Measurements from ENCODE around the gene GATAD1. TPM values are rescaled to one million over a fixed set of nuclear protein-coding genes. Genes with fewer than 3 reads are reported as not detected.
"Not testable (repeated sequence)": the region's sequence is repeated elsewhere in the genome, so short reads cannot be mapped to it uniquely, and the experiment has no call there.

Gene GATAD1
- total RNA-seq, 2 donors from 2014 or later = 47.8 to 69.8 TPM

DNA sequence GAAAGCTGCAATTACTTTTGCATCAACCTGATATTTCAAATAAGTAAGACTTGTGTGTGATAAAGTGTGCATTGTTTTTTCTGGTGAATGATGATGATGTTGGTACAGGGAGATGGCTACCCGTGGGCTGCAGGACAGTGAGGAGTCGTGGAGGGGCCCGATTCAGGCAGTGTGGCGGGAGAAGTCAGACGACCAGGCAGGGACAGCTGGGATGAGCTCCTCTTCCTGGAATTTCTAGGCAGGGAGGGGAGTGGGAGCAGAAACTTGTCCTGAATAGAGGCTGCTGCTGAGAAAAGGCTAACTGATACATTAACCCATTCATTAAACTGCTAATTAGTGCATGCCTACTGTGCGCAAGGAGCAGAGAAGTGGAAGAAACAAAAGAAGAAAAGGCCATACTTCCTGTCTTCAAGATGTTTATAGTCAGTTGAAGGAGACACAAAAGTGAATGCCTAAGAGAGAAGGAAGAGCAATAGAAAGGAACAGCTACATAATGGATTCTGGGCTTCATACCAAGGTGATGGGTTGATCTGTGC, 9.3 kb upstream of the GATAD1 start:
- Histone ChIP-seq H3K27me3 (ENCODE audit: control insufficient read depth, insufficient read depth, low read length, poor library complexity, severe bottlenecking) (no peaks in the 10 kb centered on the region), H3K9ac (ENCODE audit: extremely low read depth, low read length, poor library complexity, severe bottlenecking) (no peak overlapping the region), H3K9me3 (ENCODE audit: control insufficient read depth, low read length) (peaks cover 12% of the 10 kb centered on the region), H3K4me1 (ENCODE audit: control insufficient read depth, insufficient read depth, low read length) (no peaks in the 10 kb centered on the region), H3K27ac (ENCODE audit: low read depth, low read length) (no peak overlapping the region), H3K36me3 (ENCODE audit: control insufficient read depth, insufficient read depth, low read length) (no peaks in the 10 kb centered on the region), H3K4me3 (ENCODE audit: low read length) (no peak overlapping the region)
- 91 to 93% methylated on average over 4 to 6 of the region's 6 CpGs for WGBS, 2 experiments (ENCODE audit: insufficient coverage in 1 of 2, insufficient read length in 1 of 2)
- H3K36me3 Mint-ChIP-seq (ENCODE audit: low read depth) = peaks cover 4% of the 10 kb centered on the region
- TF ChIP-seq, protein P1, sequence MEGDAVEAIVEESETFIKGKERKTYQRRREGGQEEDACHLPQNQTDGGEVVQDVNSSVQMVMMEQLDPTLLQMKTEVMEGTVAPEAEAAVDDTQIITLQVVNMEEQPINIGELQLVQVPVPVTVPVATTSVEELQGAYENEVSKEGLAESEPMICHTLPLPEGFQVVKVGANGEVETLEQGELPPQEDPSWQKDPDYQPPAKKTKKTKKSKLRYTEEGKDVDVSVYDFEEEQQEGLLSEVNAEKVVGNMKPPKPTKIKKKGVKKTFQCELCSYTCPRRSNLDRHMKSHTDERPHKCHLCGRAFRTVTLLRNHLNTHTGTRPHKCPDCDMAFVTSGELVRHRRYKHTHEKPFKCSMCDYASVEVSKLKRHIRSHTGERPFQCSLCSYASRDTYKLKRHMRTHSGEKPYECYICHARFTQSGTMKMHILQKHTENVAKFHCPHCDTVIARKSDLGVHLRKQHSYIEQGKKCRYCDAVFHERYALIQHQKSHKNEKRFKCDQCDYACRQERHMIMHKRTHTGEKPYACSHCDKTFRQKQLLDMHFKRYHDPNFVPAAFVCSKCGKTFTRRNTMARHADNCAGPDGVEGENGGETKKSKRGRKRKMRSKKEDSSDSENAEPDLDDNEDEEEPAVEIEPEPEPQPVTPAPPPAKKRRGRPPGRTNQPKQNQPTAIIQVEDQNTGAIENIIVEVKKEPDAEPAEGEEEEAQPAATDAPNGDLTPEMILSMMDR (conservative IDR thresholded peaks at IDR 0.05) = no peak
- H3K27me3 Mint-ChIP-seq (ENCODE audit: insufficient read depth) = peaks cover 2% of the 10 kb centered on the region
- peaks cover 4% of the 10 kb centered on the region for H3K4me1 Mint-ChIP-seq
- peak; percentile 58 for DNase-seq
- H3K4me3 Mint-ChIP-seq = no peak overlapping the region
- H3K27ac Mint-ChIP-seq = no peak overlapping the region
- peaks cover 10% of the 10 kb centered on the region for H3K9me3 Mint-ChIP-seq

DNA sequence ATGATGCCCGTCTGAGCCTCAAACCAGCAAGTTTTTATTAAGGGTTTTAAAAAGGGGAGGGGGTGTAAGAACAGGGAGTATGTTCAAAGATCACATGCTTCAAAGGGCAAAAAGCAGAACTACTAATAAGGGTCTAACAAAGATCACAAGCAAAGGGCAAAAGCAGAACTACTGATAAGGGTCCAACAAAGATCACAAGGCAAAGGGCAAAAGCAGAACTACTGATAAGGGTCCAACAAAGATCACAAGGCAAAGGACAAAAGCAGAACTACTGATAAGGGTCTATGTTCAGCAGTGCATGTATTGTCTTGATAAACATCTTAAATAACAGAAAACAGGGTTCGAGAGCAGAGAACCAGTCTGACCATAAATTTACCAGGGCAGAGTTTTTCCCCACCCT, 4.6 kb upstream of the GATAD1 start:
- H3K9me3 ChIP-seq (ENCODE audit: control insufficient read depth, low read length) = peaks cover 14% of the 10 kb centered on the region
- H3K27me3 ChIP-seq (ENCODE audit: control insufficient read depth, insufficient read depth, low read length, poor library complexity, severe bottlenecking); H3K27me3 Mint-ChIP-seq (ENCODE audit: insufficient read depth); H3K4me1 ChIP-seq (ENCODE audit: control insufficient read depth, insufficient read depth, low read length); H3K4me1 Mint-ChIP-seq; H3K36me3 ChIP-seq (ENCODE audit: control insufficient read depth, insufficient read depth, low read length); H3K4me3 Mint-ChIP-seq; H3K27ac Mint-ChIP-seq; H3K9ac ChIP-seq (ENCODE audit: extremely low read depth, low read length, poor library complexity, severe bottlenecking); H3K4me3 ChIP-seq (ENCODE audit: low read length); H3K36me3 Mint-ChIP-seq (ENCODE audit: low read depth); DNase-seq; H3K27ac ChIP-seq (ENCODE audit: low read depth, low read length): not testable (repeated sequence)
- WGBS, 2 experiments (ENCODE audit: insufficient coverage in 1 of 2, insufficient read length in 1 of 2) = 94 to 100% methylated on average over 1 to 2 of the region's 2 CpGs
- H3K9me3 Mint-ChIP-seq = peaks cover 17% of the 10 kb centered on the region

DNA sequence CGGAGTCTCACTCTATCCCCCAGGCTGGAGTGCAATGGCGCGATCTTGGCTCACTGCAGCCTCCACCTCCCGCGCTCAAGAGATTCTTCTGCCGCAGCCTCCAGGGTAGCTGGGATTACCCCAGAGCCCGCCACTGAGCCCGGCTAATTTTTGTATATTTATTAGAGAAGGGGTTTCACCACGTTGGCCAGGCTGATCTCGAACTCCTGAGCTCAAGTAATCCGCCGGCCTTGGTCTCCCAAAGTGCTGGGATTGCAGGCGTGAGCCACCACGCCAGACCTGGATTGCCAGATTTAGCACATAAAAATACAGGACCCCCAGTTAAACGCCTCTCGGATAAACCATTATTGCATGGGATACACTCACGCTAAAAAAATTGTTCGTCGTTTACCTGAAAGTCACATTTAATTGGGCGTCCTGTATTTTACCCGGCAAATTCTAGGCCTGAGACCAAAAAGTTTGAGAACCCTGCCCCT, 375 bp upstream of the GATAD1 start:
- Histone ChIP-seq H3K4me1 (ENCODE audit: control insufficient read depth, insufficient read depth, low read length) (peaks cover 4% of the 10 kb centered on the region), H3K36me3 (ENCODE audit: control insufficient read depth, insufficient read depth, low read length) (peaks cover 29% of the 10 kb centered on the region), H3K4me3 (ENCODE audit: low read length) (peak overlapping the region; percentile 97), H3K27ac (ENCODE audit: low read depth, low read length) (no peak overlapping the region), H3K9ac (ENCODE audit: extremely low read depth, low read length, poor library complexity, severe bottlenecking) (peak overlapping the region; percentile 86), H3K27me3 (ENCODE audit: control insufficient read depth, insufficient read depth, low read length, poor library complexity, severe bottlenecking) (no peaks in the 10 kb centered on the region), H3K9me3 (ENCODE audit: control insufficient read depth, low read length) (peaks cover 13% of the 10 kb centered on the region)
- Mint-ChIP-seq H3K4me3 (peak overlapping the region; percentile 67), H3K4me1 (peaks cover 21% of the 10 kb centered on the region), H3K27me3 (ENCODE audit: insufficient read depth) (peaks cover 2% of the 10 kb centered on the region), H3K36me3 (ENCODE audit: low read depth) (peaks cover 29% of the 10 kb centered on the region), H3K9me3 (peaks cover 17% of the 10 kb centered on the region), H3K27ac (peak overlapping the region; percentile 72)
- DNase-seq = no peak
- TF ChIP-seq, protein P1 (conservative IDR thresholded peaks at IDR 0.05) = no peak
- 43 to 59% methylated on average over 12 to 21 of the region's 21 CpGs for WGBS, 2 experiments (ENCODE audit: insufficient coverage in 1 of 2, insufficient read length in 1 of 2)
